Measurements from ENCODE around the gene KCNJ12.
"Not testable (repeated sequence)": the region's sequence is repeated elsewhere in the genome, so short reads cannot be mapped to it uniquely, and the experiment has no call there.

DNA sequence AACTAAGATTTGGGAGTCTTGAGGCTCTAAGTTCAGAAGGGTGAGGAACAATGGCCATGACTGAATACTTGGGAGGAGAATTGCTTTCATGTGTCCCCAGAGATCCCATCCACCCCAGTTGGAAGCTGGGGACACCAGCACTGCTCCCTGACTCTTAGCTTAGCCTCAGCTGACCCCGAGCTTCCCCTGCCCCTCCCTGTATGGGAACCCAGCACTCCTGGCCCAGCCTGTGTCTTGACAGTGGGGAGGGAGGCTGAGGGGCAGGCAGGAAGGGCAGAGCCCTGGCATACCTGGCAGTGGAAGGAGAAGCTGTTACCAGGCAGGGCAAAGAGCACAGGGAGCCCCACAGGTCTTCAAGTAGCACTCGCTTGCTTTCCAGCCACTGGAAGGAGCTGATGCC is 58.8 kb downstream of the KCNJ12 start:
- not testable (repeated sequence) for TF ChIP-seq CTCF (IDR thresholded peaks at IDR 0.05); ZFX (IDR thresholded peaks at IDR 0.05; ENCODE audit: borderline replicate concordance)

All from 22Rv1 (cell line).